B cell (primary cell): ENCODE measurements around the gene BTRC. TPM values are rescaled to one million over a fixed set of nuclear protein-coding genes. Genes with fewer than 3 reads are reported as not detected.

Source experiments
- ATAC-seq: fragments of 200-7000 bp; cut with Tn5 transposase; one replicate; pipeline ENCODE4 v1.10.0; 2021; ENCODE audit warnings: low read depth, mild to moderate bottlenecking, moderate number of reproducible peaks, moderate library complexity
- CTCF ChIA-PET: fragments of 350-600 bp; sonication (Branson Sonifier 250); formaldehyde crosslinking; loops from one replicate; lab custom pipeline; 2021; ENCODE audit warnings: antibody characterized with exemption, inconsistent platforms; lab: Charles Lee
- POLR2A ChIA-PET: fragments of 350-600 bp; sonication (Branson Sonifier 250); formaldehyde crosslinking; loops from one replicate; lab custom pipeline; 2021; ENCODE audit warnings: antibody characterized with exemption; lab: Charles Lee
- DNase-seq: peaks from one replicate; pipeline ENCODE4 v3.0.0; 2013
- H2AFZ ChIP-seq: 2 replicates; pipeline ENCODE4 v1.6.1; 2012; ENCODE audit warnings: mild to moderate bottlenecking, low read depth, low read length; ENCODE audit not compliant: insufficient read depth, poor library complexity, severe bottlenecking
- H3K27ac ChIP-seq, 2 donors: 1 replicate in 1 of 2; 2 replicates in 1 of 2; pipeline ENCODE4 v1.5.1; 2012 to 2013; ENCODE audit warnings: low read length in 2 of 2, mild to moderate bottlenecking in 2 of 2, moderate library complexity in 1 of 2
- H3K27me3 ChIP-seq, 4 experiments: fragments of 200-600 bp in 1 of 4; sonication (generic) in 1 of 4; replicated peaks in 1 of 4; 1 replicate in 2 of 4; 2 replicates in 2 of 4; pipeline versions ENCODE4 v1.6.1 to v1.7.0; 2013 to 2016; ENCODE audit warnings: low read length in 3 of 4, mild to moderate bottlenecking in 2 of 4, mixed read lengths in 1 of 4, moderate library complexity in 1 of 4; ENCODE audit not compliant: insufficient read depth in 4 of 4, control insufficient read depth in 3 of 4; ENCODE audit errors: control extremely low read depth in 1 of 4
- H3K36me3 ChIP-seq, 2 experiments: replicated peaks in 1 of 2; 1 replicate in 1 of 2; 2 replicates in 1 of 2; pipeline versions ENCODE4 v1.6.1 to v1.7.1; 2013; ENCODE audit warnings: low read length in 1 of 2; ENCODE audit not compliant: insufficient read depth in 2 of 2, control insufficient read depth in 1 of 2; ENCODE audit errors: control extremely low read depth in 1 of 2, extremely low read depth in 1 of 2
- H3K4me1 ChIP-seq, 2 donors: fragments of 200-600 bp in 1 of 2; sonication (generic) in 1 of 2; 1 replicate in 1 of 2; 2 replicates in 1 of 2; pipeline versions ENCODE4 v1.5.1 to v1.6.1; 2013 to 2017; ENCODE audit warnings: low read length in 2 of 2; ENCODE audit not compliant: control insufficient read depth in 2 of 2, insufficient read depth in 2 of 2
- H3K4me2 ChIP-seq: replicated peaks from 2 replicates; pipeline ENCODE3; 2012; ENCODE audit warnings: mild to moderate bottlenecking, low read depth, low read length; ENCODE audit not compliant: poor library complexity, severe bottlenecking
- H3K4me3 ChIP-seq, 5 experiments: fragments of 200-600 bp in 1 of 5; sonication (generic) in 1 of 5; 1 replicate in 3 of 5; 2 replicates in 2 of 5; pipeline versions ENCODE4 v1.5.1 to v1.7.0; 2011 to 2016; ENCODE audit warnings: low read length in 4 of 5, mild to moderate bottlenecking in 4 of 5, low read depth in 2 of 5, control low read depth in 1 of 5, moderate library complexity in 1 of 5; ENCODE audit not compliant: insufficient read depth in 1 of 5; ENCODE audit errors: control extremely low read depth in 1 of 5, extremely low read depth in 1 of 5
- H3K79me2 ChIP-seq: fragments of 200-600 bp; sonication (generic); one replicate; pipeline ENCODE4 v1.6.0; 2016; ENCODE audit warnings: low read length; ENCODE audit not compliant: control insufficient read depth, insufficient read depth
- H3K9ac ChIP-seq: fragments of 200-600 bp; sonication (generic); 2 replicates; pipeline ENCODE4 v1.6.1; 2017; ENCODE audit warnings: mild to moderate bottlenecking, low read length, moderate library complexity
- H3K9me3 ChIP-seq, 3 donors: one replicate each; pipeline versions ENCODE4 v1.6.1 to v1.7.1; 2013; ENCODE audit warnings: low read length in 2 of 3; ENCODE audit not compliant: control insufficient read depth in 2 of 3, insufficient read depth in 1 of 3; ENCODE audit errors: control extremely low read depth in 1 of 3
- H4K20me1 ChIP-seq: 2 replicates; pipeline ENCODE4 v1.6.0; 2012; ENCODE audit warnings: mild to moderate bottlenecking, low read length; ENCODE audit not compliant: insufficient read depth, control insufficient read depth, poor library complexity, severe bottlenecking
- H3K27ac Mint-ChIP-seq: one replicate; pipeline ENCODE4 v1.8.0; 2021; ENCODE audit warnings: mixed read lengths
- H3K27me3 Mint-ChIP-seq: one replicate; pipeline ENCODE4 v1.8.0; 2021; ENCODE audit warnings: mixed read lengths
- H3K4me1 Mint-ChIP-seq: one replicate; pipeline ENCODE4 v1.8.0; 2021; ENCODE audit warnings: mixed read lengths
- H3K4me3 Mint-ChIP-seq: one replicate; pipeline ENCODE4 v1.8.0; 2021; ENCODE audit warnings: mixed read lengths
- H3K9me3 Mint-ChIP-seq: one replicate; pipeline ENCODE4 v1.8.0; 2022; ENCODE audit warnings: mixed read lengths; ENCODE audit not compliant: insufficient read depth
- EZH2 ChIP-seq: IDR thresholded peaks from 2 replicates; pipeline ENCODE4 v1.6.1; 2012; ENCODE audit warnings: borderline replicate concordance, low read depth, mild to moderate bottlenecking, moderate library complexity, low read length; ENCODE audit not compliant: insufficient read depth, poor library complexity, severe bottlenecking
- WGBS: methylation state at CpG from one replicate; pipeline ENCODE4 v1.1.5; 2013; ENCODE audit warnings: missing lambda C conversion rate; ENCODE audit not compliant: insufficient coverage; 5-methylcytosine and 5-hydroxymethylcytosine counted together
- intact Hi-C: fragments of 100-400 bp; cut with micrococcal nuclease; formaldehyde crosslinking; loops from one replicate; pipeline ENCODE4 v1.10.0; 2022
- polyA plus RNA-seq: library from polyadenylated mRNA; depleted of rRNA; stranded (reverse); fragments of >200 nt; gene quantifications from 2 replicates; pipeline ENCODE4 v1.2.3, GENCODE V29; 2012
- total RNA-seq, 2 donors: library from RNA; stranded (reverse); fragments of 120-200 nt in 1 of 2; gene quantifications; 1 replicate in 1 of 2; 2 replicates in 1 of 2; pipeline versions ENCODE4 v1.2.3 to v1.2.4, GENCODE V29; 2013 to 2022
- TF ChIP-seq, protein P1 (sequence below): fragments of 200-600 bp; IDR thresholded peaks from one replicate; pipeline ENCODE4 v1.8.0; 2022; ENCODE audit warnings: antibody characterized with exemption, mild to moderate bottlenecking

BTRC gene
- total and polyA plus RNA-seq, 2 donors (not counting 1 experiment from before 2014, with no cell fraction given), result 4.3 to 21.9 TPM

DNA sequence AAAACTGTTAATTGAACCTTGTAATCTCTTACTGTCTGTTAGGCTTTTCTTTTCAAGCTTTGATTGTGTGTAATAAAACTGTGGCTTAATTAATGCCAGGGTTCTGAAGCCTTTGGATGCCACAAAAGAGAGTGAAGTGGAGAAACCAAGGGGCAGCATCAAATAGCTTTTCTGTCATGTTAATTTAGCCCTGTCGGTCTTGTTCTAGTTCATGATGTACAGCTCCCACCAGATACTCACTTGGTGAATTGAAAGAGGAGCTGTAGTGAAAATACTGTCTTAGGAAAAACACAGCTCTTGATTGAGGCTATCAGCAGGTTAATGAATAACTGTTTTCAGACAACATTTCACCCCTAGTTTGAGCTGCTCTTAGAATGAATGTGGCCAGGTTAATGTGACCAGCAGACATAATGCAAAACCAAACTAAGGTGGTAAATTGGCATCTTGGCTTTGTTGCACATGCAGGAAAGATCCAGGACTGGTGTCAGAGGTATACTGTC is 139.9 kb downstream of the BTRC start:
- Mint-ChIP-seq H3K4me1 (no peaks in the 10 kb centered on the region), H3K27me3 (no peaks in the 10 kb centered on the region), H3K9me3 (no peaks in the 10 kb centered on the region), H3K4me3 (no peak overlapping the region), H3K27ac (no peak overlapping the region)
- ChIA-PET POLR2A (no interaction called here), CTCF (interaction anchor here (1.1 to 1.3 kb wide), 3 partner anchors 9 to 352 kb away, joined by 3 to 4 read pairs (median 3); no protein-coding TSS in a partner anchor)
- H3K27ac ChIP-seq, result no peak overlapping the region
- no peak overlapping the region for H2AFZ ChIP-seq
- H3K4me3 ChIP-seq, result no peak overlapping the region
- no peak for TF ChIP-seq EZH2
- TF ChIP-seq, protein P1, sequence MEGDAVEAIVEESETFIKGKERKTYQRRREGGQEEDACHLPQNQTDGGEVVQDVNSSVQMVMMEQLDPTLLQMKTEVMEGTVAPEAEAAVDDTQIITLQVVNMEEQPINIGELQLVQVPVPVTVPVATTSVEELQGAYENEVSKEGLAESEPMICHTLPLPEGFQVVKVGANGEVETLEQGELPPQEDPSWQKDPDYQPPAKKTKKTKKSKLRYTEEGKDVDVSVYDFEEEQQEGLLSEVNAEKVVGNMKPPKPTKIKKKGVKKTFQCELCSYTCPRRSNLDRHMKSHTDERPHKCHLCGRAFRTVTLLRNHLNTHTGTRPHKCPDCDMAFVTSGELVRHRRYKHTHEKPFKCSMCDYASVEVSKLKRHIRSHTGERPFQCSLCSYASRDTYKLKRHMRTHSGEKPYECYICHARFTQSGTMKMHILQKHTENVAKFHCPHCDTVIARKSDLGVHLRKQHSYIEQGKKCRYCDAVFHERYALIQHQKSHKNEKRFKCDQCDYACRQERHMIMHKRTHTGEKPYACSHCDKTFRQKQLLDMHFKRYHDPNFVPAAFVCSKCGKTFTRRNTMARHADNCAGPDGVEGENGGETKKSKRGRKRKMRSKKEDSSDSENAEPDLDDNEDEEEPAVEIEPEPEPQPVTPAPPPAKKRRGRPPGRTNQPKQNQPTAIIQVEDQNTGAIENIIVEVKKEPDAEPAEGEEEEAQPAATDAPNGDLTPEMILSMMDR, result no peak
- no CpG with 5 or more reads among the region's 1 CpG for WGBS
- H3K27me3 ChIP-seq, result no peaks in the 10 kb centered on the region
- no peak for ATAC-seq
- no peaks in the 10 kb centered on the region for H3K79me2 ChIP-seq
- H3K4me1 ChIP-seq, result no peaks in the 10 kb centered on the region
- no peaks in the 10 kb centered on the region for H3K9me3 ChIP-seq
- H3K9ac ChIP-seq, result no peak overlapping the region
- no peaks in the 10 kb centered on the region for H4K20me1 ChIP-seq
- intact Hi-C loops, result no loop called here
- H3K36me3 ChIP-seq, result no peaks in the 10 kb centered on the region
- no peak for DNase-seq
- no peak overlapping the region for H3K4me2 ChIP-seq

DNA sequence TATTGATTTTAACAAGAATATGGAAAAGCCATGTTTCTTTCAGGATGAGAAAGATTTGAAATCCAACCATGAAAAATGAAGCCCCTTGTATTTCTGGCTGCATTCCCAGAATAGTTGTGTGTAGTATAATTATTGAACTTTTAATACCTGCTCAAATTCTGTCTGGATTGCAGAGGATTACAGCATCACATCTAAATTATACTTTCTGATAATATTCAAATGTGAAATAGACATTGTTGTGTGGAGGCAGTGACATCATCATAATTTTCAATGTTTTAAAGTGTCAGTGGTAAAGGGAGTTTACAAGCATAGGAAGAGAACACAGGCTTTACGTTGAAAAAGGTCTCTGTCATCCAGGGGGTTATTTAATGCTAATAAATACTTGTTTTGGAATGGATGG is 140.7 kb downstream of the BTRC start:
- WGBS, result no CpG with 5 or more reads among the region's 1 CpG
- Histone ChIP-seq H3K9me3 (no peaks in the 10 kb centered on the region), H3K36me3 (no peaks in the 10 kb centered on the region), H3K4me1 (no peaks in the 10 kb centered on the region), H2AFZ (no peak overlapping the region), H3K79me2 (no peaks in the 10 kb centered on the region), H3K4me3 (no peak overlapping the region), H4K20me1 (no peaks in the 10 kb centered on the region), H3K27ac (no peak overlapping the region), H3K27me3 (no peaks in the 10 kb centered on the region), H3K4me2 (no peak overlapping the region), H3K9ac (no peak overlapping the region)
- Mint-ChIP-seq H3K4me1 (no peaks in the 10 kb centered on the region), H3K9me3 (no peaks in the 10 kb centered on the region), H3K27ac (no peak overlapping the region), H3K4me3 (no peak overlapping the region), H3K27me3 (no peaks in the 10 kb centered on the region)
- ATAC-seq, result no peak
- CTCF ChIA-PET, result interaction anchor here (0.6 to 1.3 kb wide), 3 partner anchors 10 to 352 kb away, joined by 3 to 4 read pairs (median 3); no protein-coding TSS in a partner anchor
- intact Hi-C loops, result no loop called here
- POLR2A ChIA-PET, result no interaction called here
- DNase-seq, result no peak
- TF ChIP-seq EZH2, result no peak
- TF ChIP-seq, protein P1, result no peak
